HG03442 (cell line): Measurements from ENCODE around the gene HPDL.
A peak's percentile ranks its signal among the peaks of the same experiment; 100 is the strongest.
"Not testable (repeated sequence)": the region's sequence is repeated elsewhere in the genome, so short reads cannot be mapped to it uniquely, and the experiment has no call there.

ENCODE experiments used
- ATAC-seq: cut with Tn5 transposase; IDR thresholded peaks from one replicate; pipeline ENCODE4 v1.9.1; 2021; ENCODE audit warnings: mild to moderate bottlenecking, moderate library complexity; ENCODE audit not compliant: unreplicated experiment

HPDL gene

GRCh38 chr1:45326627-45327623 lies at the start of gene HPDL:
HPDL (plus strand) TSS chr1:45326895; CDS start chr1:45327149, 254 bp downstream.
- no peak for ATAC-seq

GRCh38 chr1:45282351-45282750 lies 44.3 kb upstream of the HPDL start:
- ATAC-seq = no peak

DNA sequence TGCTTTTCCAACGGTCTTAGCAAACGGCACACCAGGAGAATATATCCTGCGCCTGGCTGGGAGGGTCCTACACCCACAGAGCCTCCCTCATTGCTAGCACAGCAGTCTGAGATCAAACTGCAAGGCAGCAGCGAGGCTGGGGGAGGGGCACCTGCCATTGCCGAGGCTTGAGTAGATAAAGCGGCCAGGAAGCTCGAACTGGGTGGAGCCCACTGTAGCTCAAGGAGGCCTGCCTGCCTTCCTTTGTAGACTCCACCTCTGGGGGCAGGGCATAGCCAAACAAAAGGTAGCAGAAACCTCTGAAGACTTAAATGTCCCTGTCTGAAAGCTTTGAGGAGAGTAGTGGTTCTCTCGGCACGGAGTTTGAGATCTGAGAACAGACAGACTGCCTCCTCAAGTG lies 41.8 kb upstream of the HPDL start:
- ATAC-seq = not testable (repeated sequence)

GRCh38 chr1:45286521-45286920 lies 40.2 kb upstream of the HPDL start:
- not testable (repeated sequence) for ATAC-seq

DNA sequence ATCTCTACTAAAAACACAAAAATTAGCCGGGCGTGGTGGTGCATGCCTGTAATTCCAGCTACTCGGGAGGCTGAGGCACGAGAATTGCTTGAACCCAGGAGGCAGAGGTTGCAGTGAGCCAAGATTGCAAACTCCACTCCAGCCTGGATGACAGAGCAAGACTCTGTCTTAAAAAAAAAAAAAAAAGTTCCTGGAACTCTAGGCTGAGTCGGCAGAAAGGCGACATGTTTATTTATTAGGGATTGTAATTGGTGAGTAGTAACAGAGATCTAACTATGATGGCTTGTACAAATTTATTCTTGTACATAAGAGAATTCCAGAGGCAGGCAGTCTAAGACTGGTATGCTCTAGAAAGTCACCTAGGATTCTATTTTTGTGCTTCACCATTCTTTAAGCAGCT lies 35.7 kb upstream of the HPDL start:
- not testable (repeated sequence) for ATAC-seq

DNA sequence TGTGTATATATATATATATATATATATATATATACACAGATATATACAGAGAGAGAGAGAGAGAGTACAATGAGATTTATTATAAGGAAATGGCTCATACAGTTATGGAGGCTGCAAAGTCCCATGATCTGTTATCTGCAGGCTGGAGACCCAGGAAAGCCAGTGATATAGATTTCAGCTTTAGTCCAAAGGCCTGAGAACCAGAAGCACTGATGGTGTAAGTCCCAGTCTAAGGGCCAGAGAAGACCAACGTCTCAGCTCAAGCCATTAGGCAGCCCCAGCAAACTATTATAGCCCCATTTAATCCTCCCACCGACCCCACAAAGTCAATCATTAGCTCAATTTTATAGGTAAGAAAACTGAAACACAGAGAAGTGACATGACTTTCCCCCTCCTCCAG lies 35.0 kb upstream of the HPDL start:
- ATAC-seq = no peak

GRCh38 chr1:45297666-45298356 lies 28.9 kb upstream of the HPDL start:
- no peak for ATAC-seq

DNA sequence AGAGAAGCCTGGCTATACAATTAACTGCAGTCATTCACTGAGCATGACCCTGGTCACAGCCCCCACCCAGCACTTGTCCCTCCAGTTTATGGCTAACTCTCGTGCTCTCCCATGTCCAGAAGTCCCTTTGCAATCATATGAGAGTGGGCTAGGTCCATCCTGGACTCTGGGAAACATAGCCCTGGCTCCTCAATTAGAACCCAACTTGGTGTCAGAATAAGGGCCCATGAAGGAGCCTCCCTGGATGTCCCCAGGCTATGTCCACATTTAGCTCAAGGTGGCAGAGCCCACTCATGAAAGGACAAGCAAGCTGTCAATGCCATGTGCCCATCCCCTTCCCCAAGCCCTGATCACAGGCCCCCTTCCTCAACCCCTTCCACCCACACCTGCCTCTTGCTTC lies 27.4 kb upstream of the HPDL start:
- ATAC-seq = no peak

DNA sequence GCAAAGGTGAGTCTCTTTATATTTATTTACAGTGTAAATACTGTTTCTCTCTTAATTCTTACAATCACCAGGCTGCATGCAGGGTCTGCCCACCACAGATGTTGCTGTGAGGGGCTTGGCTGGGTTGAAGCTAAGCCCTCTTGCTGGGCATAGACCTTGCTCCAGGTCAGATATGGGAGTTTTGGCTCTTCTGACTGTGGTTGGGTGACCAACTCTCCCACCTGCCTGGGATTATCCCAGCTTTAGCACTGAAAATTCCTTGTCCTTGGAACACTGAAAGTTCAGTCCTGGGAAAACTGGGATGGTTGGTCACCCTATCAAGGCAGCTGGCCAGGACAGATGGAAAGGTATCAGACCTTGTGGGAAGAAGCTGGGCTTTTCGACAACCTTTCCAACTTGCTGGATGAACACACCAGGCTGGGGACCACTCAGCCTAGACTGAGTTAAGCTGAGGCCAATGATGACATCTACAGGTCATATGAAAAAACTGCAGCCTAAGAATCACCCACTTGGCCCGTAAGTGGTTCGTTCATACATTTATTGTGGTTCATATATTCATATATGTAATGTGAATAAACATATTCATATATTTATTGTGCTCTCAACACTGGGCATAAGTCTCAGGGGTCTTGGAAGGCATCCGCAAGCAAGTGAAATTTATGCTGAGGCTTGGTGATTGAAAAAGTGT lies 26.6 kb upstream of the HPDL start:
- ATAC-seq = no peak

GRCh38 chr1:45300669-45300997 lies 26.1 kb upstream of the HPDL start:
- no peak for ATAC-seq

GRCh38 chr1:45302505-45303150 lies 24.1 kb upstream of the HPDL start:
- ATAC-seq = no peak

DNA sequence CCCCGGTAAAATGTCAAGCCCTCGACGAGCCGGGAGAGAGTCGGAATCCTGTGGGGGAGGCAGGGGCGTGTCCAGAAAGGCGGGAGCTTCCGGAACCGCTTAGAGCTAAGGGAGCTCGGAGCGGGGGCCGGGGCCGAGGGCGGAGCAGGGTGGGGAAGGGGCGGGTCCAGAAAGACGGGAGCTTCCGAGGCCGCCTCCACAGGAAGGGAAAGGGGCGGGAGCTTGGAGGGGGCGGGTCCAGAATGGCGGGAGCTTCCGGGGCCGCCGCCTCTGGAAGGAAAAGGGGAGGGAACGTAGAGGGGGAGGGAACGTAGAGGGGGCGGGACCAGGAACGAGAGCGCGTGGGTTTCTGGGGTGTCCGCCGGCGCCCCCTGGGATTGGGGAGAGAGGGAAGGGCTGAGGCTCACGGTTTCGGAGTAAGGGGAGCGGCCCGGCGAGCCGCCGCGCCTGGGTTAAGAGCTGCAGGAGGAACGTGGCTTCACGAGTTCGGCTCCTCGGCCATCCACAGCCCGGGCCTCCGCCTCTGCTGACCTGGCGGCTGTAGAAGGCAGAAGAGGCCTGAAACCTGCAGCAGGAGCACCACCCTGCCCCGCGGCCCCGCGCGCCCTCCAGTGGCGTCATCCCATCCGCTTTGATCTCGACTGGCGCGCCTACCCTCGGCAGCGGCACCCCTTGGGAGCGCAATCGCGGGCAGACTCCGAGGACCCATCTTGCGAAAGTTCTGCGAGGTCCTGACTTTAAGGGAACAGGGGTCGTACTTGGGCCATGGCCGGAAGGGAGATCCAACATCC lies 23.0 kb upstream of the HPDL start:
- ATAC-seq = peak; percentile 59

GRCh38 chr1:45304311-45305081 lies 22.2 kb upstream of the HPDL start:
- peak; percentile 1 for ATAC-seq

DNA sequence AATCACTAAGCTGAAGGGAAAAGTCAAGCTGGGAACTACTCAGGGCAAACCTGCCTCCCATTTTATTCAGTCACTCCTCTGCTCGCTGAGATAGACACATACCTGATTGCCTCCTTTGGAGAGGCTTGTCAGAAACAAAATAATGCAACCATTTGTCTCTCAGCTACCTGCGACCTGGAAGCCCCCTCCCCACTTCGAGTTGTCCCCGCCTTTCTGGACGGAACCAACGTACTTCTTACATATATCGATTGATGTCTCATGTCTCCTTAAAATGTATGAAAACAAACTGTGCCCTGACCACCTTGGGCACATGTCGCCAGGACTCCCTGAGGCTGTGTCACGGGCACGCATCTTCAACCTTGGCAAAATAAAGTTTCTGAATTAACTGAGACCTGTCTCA lies 21.5 kb upstream of the HPDL start:
- ATAC-seq = no peak

DNA sequence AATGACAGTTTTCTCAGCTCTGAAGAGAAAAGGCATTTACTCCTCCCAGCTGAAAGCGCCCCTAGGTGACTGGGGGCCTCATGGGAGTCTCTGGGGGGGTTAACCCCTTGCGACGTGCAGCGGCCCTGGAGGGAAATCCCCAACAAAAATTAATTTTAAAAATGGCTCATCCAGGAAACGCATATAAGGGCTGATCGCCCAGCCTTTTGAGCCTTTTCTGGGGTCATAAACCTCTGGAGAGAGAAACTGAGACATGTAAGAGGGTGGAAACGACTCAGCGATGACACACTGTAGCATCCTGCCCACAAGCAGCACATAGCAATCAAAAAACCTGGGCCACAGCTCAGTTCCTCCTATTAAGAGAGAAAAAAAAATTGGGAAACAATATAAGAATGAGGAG lies 20.4 kb upstream of the HPDL start:
- ATAC-seq = no peak

DNA sequence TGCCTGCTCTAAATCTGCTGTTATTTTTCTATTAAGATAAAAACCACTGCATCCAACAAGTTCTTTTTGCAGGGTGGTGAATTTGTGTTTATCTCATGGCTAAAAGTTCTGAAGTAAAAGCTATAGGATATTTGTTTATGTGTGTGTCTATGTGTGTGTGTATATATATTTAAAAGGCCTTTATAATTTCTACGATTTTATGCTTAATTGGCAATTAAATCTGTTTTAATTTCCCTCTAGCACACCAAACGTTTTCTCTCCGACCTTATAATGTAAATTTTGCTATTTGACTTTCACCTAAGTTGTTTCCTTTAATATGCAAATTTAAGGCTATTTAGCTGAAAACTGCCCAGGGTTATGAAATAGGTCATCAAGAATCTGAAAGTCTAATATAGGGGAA lies 19.8 kb upstream of the HPDL start:
- no peak for ATAC-seq

GRCh38 chr1:45314266-45314665 lies 12.4 kb upstream of the HPDL start:
- no peak for ATAC-seq

GRCh38 chr1:45317166-45317565 lies 9.5 kb upstream of the HPDL start:
- no peak for ATAC-seq

GRCh38 chr1:45319761-45320160 lies 6.9 kb upstream of the HPDL start:
- ATAC-seq = no peak

DNA sequence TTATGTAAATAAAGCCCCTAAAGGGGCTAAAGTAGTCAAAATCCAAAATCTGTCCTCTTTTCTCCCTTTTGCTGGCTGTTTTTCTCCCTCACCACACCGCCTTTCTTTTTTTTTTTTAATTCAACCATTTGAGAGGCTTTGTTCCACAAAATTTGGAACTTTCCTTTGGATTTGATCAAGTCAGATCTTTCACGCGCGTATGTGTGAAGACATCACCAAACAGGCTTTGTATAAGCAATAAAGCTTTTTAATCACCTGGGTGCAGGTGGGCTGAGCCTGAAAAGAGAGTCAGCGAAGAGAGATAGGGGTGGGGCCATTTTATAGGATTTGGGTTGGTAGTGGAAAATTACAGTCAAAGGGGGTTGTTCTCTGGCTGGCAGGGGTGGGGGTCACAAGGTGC lies 5.3 kb upstream of the HPDL start:
- no peak for ATAC-seq
